ENCODE results near the gene SP5. TPM values are rescaled to one million over a fixed set of nuclear protein-coding genes. Genes with fewer than 3 reads are reported as not detected.

The SP5 gene
- total and polyA plus RNA-seq, 2 donors (not counting 1 experiment from before 2014, with no cell fraction given), result not detected

GRCh38 chr2:170717991-170718589, 3.0 kb downstream of the SP5 start:
- Histone ChIP-seq H3K27me3 (replicated peaks in 1 of 4; ENCODE audit: control extremely low read depth in 1 of 4, control insufficient read depth in 3 of 4, insufficient read depth in 4 of 4, low read length in 3 of 4) (peaks cover 0 to 45% (median 34%) of the 10 kb centered on the region in 4 experiments), H2AFZ (ENCODE audit: insufficient read depth, low read depth, low read length, poor library complexity, severe bottlenecking) (no peak overlapping the region), H3K9ac (ENCODE audit: low read length) (no peak overlapping the region), H3K4me3 (ENCODE audit: control extremely low read depth in 1 of 5, extremely low read depth in 1 of 5, insufficient read depth in 1 of 5, low read depth in 2 of 5, low read length in 4 of 5) (no peak overlapping the region), H3K4me1 (ENCODE audit: control insufficient read depth in 2 of 2, insufficient read depth in 2 of 2, low read length in 2 of 2) (peaks cover 21 to 25% of the 10 kb centered on the region in 2 donors), H4K20me1 (ENCODE audit: control insufficient read depth, insufficient read depth, low read length, poor library complexity, severe bottlenecking) (no peaks in the 10 kb centered on the region), H3K36me3 (replicated peaks in 1 of 2; ENCODE audit: control extremely low read depth in 1 of 2, control insufficient read depth in 1 of 2, extremely low read depth in 1 of 2, insufficient read depth in 2 of 2, low read length in 1 of 2) (no peaks in the 10 kb centered on the region), H3K27ac (ENCODE audit: low read length in 2 of 2) (no peak overlapping the region), H3K79me2 (ENCODE audit: control insufficient read depth, insufficient read depth, low read length) (no peaks in the 10 kb centered on the region), H3K4me2 (replicated peaks; ENCODE audit: low read depth, low read length, poor library complexity, severe bottlenecking) (no peak overlapping the region), H3K9me3 (ENCODE audit: control extremely low read depth in 1 of 3, control insufficient read depth in 2 of 3, insufficient read depth in 1 of 3, low read length in 2 of 3) (peaks cover 0 to 16% (median 1%) of the 10 kb centered on the region in 3 donors)
- no peak for DNase-seq
- no peaks in the 10 kb centered on the region for H3K9me3 Mint-ChIP-seq (ENCODE audit: insufficient read depth)
- no peak overlapping the region for H3K27ac Mint-ChIP-seq
- intact Hi-C loops (cut with micrococcal nuclease), result loop anchor here (5.0 kb wide), 1 partner anchor 94 kb away; no protein-coding TSS in a partner anchor
- CTCF ChIA-PET, result interaction anchor here (0.9 kb wide), 1 partner anchor 8 kb away, joined by 4 read pairs; no protein-coding TSS in a partner anchor
- POLR2A ChIA-PET, result no interaction called here
- peaks cover 47% of the 10 kb centered on the region for H3K27me3 Mint-ChIP-seq
- peaks cover 21% of the 10 kb centered on the region for H3K4me1 Mint-ChIP-seq
- H3K4me3 Mint-ChIP-seq, result peak overlapping the region; percentile 12
- WGBS (ENCODE audit: insufficient coverage), result 21% methylated on average over 14 of the region's 18 CpGs
- ATAC-seq (ENCODE audit: low read depth), result no peak
- TF ChIP-seq EZH2 (IDR thresholded peaks at IDR 0.05; ENCODE audit: borderline replicate concordance, insufficient read depth, low read depth, low read length, poor library complexity, severe bottlenecking) (no peak), CTCF (IDR thresholded peaks at IDR 0.05) (no peak)

- Histone ChIP-seq H3K9me3 (ENCODE audit: control extremely low read depth in 1 of 3, control insufficient read depth in 2 of 3, insufficient read depth in 1 of 3, low read length in 2 of 3) (peaks cover 0 to 8% (median 1%) of the 10 kb centered on the region in 3 donors), H3K27ac (ENCODE audit: low read length in 2 of 2) (no peak overlapping the region), H2AFZ (ENCODE audit: insufficient read depth, low read depth, low read length, poor library complexity, severe bottlenecking) (no peak overlapping the region), H3K4me3 (ENCODE audit: control extremely low read depth in 1 of 5, extremely low read depth in 1 of 5, insufficient read depth in 1 of 5, low read depth in 2 of 5, low read length in 4 of 5) (no peak overlapping the region), H3K4me1 (ENCODE audit: control insufficient read depth in 2 of 2, insufficient read depth in 2 of 2, low read length in 2 of 2) (peaks cover 13 to 18% of the 10 kb centered on the region in 2 donors), H3K79me2 (ENCODE audit: control insufficient read depth, insufficient read depth, low read length) (no peaks in the 10 kb centered on the region), H4K20me1 (ENCODE audit: control insufficient read depth, insufficient read depth, low read length, poor library complexity, severe bottlenecking) (no peaks in the 10 kb centered on the region), H3K36me3 (replicated peaks in 1 of 2; ENCODE audit: control extremely low read depth in 1 of 2, control insufficient read depth in 1 of 2, extremely low read depth in 1 of 2, insufficient read depth in 2 of 2, low read length in 1 of 2) (no peaks in the 10 kb centered on the region), H3K27me3 (replicated peaks in 1 of 4; ENCODE audit: control extremely low read depth in 1 of 4, control insufficient read depth in 3 of 4, insufficient read depth in 4 of 4, low read length in 3 of 4) (peaks cover 0 to 34% (median 30%) of the 10 kb centered on the region in 4 experiments), H3K4me2 (replicated peaks; ENCODE audit: low read depth, low read length, poor library complexity, severe bottlenecking) (no peak overlapping the region), H3K9ac (ENCODE audit: low read length) (no peak overlapping the region)
- Mint-ChIP-seq H3K4me3 (no peak overlapping the region), H3K4me1 (peaks cover 16% of the 10 kb centered on the region), H3K9me3 (ENCODE audit: insufficient read depth) (no peaks in the 10 kb centered on the region), H3K27me3 (peaks cover 55% of the 10 kb centered on the region), H3K27ac (no peak overlapping the region)
- no peak for ATAC-seq (ENCODE audit: low read depth)
- CTCF ChIA-PET, result no interaction called here
- TF ChIP-seq EZH2 (IDR thresholded peaks at IDR 0.05; ENCODE audit: borderline replicate concordance, insufficient read depth, low read depth, low read length, poor library complexity, severe bottlenecking) (no peak), CTCF (IDR thresholded peaks at IDR 0.05) (no peak)
- POLR2A ChIA-PET, result no interaction called here
- DNase-seq, result no peak
- intact Hi-C loops (cut with micrococcal nuclease), result loop anchor here (5.0 kb wide), 1 partner anchor 92 kb away; no protein-coding TSS in a partner anchor
- WGBS (ENCODE audit: insufficient coverage), result no CpG with 5 or more reads among the region's 1 CpG
Measured at GRCh38 chr2:170719810-170720209, 4.7 kb downstream of the SP5 start.

Data from B cell (primary cell).